HG03378 (cell line): ENCODE results near the gene LNPEP.
A peak's percentile ranks its signal among the peaks of the same experiment; 100 is the strongest.
"Not testable (repeated sequence)": the region's sequence is repeated elsewhere in the genome, so short reads cannot be mapped to it uniquely, and the experiment has no call there.

ENCODE experiments used
- ATAC-seq: cut with Tn5 transposase; IDR thresholded peaks from one replicate; pipeline ENCODE4 v1.9.1; 2021; ENCODE audit warnings: mild to moderate bottlenecking, moderate library complexity; ENCODE audit not compliant: unreplicated experiment

LNPEP gene

DNA sequence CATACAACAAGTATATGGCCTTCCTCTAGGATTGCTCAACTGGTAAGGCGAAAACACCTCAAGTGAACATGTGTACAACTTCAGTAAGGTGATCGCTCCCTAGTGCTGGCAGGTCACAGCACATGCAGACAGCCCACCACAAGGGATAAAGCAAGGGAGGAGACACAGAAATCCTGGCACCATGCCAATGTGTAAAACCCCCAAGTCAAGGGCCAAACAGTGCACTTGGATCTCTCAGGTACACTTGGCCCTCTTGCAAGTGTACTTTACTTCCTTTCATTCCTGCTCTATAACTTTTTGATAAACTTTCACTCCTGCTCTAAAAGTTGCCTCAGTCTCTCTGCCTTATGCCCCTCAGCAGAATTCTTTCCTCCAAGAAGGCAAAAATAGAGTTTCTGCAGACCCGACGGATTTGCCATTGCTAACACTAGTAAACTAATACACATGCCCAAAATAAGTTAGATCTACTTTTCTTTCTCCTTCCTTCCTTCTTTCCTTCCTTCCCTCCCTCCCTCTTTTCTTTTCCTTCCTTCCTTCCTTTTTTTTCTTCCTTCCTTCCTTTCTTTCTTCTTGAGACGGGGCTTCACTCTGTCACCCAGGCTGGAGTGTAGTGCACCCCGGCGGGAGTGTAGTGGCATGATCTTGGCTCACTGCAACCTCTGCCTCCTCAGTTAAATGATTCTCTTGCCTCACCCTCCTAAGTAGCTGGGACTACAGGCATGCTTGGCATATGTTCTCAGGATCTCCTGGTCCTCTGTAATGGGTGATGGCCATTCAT lies 6.8 kb upstream of the LNPEP start:
- ATAC-seq: no peak

DNA sequence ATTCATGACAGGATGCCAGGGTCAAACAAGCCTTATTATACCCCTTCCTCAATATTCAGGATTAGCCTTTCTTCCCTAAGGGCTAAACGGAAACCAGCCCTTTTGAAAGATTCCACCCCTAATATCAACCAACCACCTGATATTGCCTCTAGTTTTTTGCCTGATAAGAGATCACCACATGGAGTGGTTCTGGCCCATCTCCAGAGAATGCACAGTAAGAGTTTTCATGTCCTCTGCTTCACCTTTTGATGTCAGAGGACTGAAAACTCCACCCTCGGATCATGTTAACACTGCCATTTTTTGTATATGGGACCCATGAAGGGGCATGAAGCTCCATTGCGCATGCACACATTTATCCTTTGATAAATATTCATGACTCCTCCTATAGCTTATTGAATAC lies 5.8 kb upstream of the LNPEP start:
- ATAC-seq: no peak

DNA sequence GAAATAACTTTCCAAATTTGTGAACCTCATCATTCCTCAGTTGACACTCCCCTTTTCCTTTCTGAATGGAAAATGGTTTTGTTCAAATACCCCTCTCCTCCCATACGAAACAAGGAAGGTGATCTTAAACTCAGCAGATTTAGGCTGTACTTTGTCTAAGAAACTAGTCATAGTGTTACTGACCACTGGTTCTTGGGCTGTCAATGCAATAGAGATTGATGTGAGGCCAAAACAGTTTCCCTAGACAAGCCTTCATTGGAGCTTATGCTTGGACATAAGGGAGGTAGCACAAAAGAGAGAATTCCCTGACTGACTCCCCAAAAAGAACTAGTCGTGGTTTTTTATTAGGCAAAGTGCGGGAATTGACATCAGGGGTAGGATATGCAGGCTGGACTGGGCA lies 5.3 kb upstream of the LNPEP start:
- no peak for ATAC-seq

DNA sequence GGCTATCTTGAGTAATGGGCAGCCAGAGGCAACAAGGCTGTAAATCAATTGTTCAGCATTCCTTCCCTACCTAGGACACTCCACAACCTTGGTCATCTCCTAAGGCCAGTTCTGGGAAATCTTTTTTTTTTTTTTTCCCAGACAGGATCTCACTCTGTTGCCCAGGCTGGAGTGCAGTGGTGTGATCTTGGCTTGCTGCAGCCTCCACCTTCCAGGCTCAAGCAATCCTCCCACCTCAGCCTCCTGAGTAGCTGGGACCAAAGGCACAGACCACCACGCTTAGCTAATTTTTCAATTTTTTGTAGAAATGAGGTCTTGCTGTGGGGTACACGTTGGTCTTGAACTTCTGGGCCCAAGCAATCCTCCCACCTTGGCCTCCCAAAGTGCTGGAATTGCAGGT lies 4.8 kb upstream of the LNPEP start:
- not testable (repeated sequence) for ATAC-seq

DNA sequence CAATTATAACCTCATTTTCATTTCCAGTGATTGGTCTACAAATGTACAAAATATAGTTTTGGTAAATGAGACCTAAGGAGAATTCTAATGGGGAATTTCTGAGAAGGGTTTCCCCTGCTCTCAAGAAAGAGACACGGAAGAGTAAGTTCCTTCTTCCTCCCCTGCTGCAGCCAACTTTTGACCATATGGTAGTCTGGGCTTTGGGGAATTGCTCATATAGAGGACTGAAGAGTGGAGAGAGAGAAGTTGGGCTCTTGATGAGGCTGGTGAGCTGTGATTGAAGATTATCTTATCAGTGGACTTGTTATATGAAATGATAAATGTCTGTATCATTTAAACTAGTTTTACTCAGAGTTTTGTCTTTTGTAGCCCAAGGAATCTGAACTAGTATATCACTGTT lies 4.3 kb upstream of the LNPEP start:
- no peak for ATAC-seq

DNA sequence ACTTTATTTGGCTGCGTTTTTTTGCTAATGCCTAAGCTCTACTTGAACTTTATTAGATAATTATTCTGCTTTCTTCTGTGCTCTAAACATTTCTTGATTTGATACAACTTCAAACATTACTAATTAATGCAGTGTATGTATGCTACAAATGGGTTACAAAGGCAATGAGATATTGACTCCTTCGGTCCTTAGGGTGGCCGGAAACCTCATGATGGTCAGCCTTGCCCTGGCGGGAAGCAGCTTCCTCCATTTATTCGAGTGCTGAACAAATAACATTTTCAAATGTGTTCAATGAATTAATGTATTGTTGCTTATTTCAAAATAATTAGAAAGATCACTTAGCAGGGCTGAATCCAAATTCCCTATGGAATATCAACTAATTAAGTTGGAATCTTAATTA lies 3.9 kb upstream of the LNPEP start:
- ATAC-seq: no peak

DNA sequence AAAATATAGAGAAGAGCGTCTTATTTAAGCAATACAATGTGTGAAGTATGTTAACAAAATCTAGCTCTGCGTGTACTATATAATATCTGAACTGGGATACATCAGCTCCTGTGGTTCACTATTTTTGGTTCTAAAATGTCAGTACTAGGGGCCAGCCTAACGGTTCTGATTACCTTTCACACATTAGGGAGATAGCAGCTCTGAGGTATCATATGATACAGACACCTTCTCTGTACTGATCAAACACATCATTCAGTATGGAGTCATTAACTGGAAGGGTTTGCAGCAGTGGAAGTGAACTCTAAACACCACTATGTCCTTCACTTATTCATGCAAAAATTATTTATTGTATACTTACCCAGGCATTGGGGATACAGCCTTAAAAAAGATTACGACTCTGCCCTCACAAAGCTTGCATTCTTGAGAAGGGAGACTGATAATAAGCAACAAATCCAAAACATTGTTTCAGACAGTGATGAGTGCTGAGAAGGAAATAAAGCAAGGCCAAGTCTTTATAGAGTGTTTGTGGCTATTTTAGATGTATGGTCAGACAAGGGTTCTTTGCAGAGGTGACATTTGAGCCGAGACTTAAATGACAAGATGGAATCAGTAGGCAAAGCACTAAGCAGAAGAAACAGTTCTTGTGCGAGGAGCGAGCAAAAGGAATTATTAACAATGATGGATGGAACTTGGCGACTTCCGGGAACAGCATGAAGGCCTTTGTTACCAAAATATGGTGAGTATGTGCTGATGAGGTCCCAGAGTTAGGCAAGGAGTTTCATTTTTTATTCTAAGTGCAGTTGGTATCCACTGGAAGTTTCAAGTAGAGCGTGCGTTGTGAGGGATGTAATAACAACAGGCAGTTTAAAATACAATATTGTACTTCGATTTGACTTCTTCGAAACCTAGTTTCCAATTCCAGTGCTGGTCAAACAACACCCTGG lies 1.8 kb upstream of the LNPEP start:
- ATAC-seq: no peak

DNA sequence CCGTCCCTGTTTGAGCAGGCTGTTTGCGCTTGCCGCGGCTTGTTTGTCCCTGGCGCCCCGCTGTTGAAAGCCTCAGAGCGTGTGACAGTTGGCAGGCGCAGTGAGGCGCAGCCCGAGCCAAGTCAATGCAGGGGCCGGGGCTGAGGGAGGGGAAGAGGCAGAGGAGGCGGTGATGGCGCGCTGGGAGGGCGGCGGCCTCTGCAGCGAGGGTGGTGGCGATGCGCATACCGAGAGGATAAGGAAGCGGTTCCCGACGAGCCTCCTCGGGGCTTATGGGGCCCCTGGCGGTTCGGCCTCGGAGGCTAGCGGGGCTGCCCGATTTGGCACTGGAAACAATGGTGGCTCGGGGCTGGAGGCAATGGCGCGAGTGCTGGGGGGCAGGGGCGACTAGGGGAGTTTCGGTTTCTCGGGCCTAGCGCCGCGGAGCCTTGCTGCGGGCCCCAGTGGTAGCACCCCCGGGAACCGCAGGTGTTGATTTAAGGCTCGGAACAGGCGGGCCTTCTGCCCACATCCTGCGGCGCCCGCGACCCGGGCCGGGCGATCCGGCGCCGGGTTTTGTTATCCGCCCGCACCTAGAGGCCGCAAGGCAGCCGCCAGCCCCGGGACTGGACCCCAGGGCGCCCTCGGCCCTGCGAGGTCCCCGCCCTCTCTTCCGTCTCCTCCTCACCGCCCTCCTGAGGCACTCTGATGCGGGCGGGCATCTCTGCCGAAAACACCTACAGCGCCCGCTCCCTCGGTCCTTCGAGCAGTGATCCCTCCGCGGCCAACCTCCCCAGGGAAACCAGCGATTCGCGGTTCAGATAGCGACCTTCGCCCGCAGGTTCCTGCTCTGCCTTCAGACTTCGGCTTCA lies 947 bp upstream of the LNPEP start:
- ATAC-seq: peak; percentile 59

DNA sequence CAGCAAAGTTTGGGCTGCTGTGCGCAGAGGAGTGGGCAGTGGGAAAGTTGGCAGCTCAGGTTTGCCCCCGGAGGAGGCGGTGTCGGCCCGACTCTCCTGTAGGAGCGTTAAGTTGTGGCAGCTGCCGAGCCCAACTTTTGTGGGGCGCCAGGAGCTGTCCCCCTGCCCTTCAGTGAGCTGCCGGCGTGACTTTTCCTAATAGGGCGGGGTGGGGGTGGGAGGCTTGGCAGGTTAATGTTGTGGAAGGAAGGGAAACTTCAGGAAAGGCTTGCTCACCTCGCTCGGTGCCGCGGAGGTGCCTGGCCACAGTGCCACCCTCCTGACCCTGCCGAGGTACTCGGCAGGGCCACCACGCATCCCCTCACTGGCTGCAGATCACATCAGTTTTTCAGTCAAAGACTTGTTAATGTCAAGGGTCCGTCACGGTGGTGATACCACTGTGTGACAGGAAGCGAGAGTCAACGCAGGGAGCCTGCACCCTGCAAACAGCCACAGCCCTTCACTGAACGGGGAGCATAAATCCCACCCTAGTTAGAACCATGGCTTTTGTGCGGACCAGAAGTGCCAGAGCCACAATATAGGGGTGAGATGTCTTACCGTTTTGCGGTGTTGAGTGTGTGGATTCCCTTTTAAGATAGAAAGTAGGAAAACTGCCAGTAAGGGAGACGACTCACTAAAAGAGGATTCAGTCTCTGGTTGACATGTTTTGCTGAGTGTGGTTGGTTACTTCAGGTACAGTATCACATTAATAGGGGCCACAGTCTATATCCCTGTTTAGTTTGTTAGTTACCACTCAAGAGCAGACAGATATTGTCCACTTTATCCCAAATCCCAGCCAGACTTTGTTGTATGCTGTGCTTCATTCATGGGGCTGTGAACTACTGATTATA lies 796 bp downstream of the LNPEP start:
- peak; percentile 32 for ATAC-seq

DNA sequence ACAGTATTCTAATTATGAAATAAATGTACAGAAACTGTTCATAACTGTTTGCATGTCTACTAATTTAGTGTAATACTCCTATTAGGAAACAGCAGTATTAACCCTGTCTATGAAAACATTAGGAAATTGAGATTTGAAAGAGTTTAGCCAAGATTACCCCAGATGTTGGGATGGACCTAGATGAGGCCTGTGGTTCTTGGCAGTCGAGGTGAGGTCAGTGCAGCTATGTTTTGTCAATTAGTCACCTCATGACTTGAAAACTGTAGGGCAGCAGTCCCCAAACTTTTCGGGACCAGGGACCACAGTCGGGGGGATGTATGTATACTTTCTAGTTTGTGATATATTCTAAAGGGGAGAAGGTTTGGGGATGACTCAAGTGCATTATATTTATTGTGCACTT lies 4.7 kb downstream of the LNPEP start:
- ATAC-seq: no peak

DNA sequence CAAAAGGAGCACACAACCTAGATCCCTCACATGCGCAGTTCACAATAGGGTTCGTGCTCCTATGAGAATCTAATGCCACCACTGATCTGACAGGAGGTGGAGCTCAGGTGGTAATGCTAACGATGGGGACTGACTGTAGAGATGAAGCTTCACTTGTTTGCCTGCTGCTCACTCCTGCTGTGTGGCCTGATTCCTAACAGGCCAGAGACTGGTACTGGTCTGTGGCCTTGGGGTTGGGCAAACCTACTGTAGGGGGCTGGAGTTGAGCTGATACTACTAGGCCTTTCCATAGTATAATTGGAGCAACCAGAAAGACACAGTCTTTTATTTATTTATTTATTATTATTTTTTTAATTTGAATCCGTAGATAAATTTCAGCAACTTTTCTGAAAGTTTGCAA lies 5.3 kb downstream of the LNPEP start:
- no peak for ATAC-seq

DNA sequence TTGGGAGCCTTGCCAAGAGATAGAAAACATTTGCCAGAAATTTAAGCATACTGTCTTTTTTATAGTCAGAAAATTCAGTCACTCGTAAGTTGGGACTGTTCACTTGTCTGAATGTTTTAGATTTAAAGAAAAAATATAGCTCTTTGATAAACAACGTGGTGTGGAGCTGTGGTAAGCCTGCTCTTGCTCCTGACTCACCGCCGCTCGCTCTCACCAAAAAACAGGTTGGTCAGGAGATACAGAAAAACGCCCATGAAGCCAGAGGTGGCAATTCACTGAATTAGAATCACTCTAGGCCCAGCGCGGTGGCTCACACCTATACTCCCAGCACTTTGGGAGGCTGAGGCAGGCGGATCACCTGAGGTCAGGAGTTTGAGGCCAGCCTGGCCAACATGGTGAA lies 6.2 kb downstream of the LNPEP start:
- ATAC-seq: no peak

DNA sequence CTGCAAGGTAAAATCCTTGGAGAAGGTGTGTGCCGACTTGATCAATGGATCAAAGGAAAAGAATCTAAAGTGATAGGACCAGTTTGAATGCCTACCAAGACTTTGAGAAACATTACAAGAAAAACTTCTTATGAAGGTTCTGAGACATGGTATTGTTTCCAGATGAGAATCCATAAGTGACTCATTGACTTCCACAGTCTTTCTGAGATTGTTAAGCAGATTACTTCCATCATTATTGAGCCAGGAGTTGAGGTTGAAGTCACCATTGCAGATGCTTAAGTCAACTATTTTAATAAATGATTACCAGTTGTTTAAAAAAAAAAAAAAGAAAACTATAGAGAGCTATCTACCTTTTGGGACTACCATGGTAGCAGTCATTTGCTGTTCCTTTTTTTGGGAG lies 7.0 kb downstream of the LNPEP start:
- ATAC-seq: no peak

DNA sequence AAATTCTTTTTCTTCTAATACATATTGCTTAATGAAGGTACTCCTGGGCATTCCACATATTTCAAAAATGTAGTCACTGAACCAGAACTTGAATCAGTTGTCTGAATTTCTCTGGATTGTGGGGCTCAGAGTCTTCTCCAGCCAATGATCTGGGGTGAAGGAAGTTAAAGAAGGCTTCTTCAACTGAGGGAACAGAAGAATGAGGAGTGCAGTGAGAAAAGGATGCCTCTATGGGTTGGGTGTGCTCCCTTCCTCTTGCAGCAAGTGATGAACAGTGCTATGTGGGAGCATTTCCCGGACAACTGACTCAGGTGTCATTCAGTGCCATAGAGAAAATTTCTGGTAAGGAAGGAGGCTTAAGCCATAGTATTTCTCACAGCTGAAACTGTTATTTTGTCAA lies 7.9 kb downstream of the LNPEP start:
- ATAC-seq: no peak

DNA sequence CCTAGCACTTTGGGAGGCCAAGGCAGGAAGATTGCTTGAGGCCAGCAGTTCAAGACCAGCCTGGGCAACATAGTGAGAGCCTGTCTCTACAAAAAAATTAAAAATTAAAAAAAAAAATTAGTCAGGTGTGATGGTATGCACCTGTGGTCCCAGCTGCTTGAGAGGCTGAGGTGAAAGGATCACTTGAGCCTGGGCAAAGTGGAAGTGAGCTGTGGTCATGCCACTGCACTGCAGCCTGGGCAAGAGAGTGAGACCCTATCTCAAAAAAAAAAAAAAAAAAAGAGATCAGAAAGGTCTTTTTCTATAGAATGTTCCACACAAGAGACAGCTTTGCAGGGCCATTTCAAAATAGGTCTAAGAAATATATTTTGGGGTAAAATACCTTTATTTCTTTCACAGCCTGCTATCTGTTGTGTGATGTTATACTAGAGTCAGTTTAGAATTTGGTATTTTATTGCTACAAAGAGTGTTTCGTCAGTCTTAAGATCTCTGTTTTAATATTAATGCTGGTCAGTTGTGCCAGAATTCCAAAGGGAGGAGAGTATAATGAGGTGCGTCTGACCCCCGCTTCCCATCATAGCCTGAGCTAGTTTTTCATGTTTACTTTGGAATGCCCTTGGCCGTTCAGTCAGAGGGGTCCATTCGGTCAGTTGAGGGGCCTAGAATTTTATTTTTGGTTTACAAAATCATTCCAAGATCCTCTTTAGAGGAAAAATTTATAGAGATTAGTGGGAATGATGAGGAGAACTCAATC lies 9.4 kb downstream of the LNPEP start:
- ATAC-seq: no peak

DNA sequence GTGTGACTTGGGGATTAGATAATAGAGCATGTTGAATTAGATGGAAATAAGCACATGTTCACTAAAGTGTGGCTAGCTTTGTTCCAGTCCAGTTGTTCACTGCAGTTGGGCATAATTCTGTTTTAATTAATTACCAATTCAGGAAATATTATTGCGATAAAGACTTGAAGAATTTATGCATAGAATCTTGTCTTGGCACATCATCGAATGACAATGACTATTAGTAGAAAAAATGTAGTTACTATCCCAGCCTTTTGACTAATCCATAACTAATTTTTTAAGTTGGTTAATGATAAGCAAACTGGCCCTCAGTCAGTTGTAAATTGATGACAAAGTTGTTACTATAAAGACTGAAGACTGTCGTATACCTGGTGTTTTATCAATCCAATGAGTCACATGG lies 10.5 kb downstream of the LNPEP start:
- no peak for ATAC-seq

DNA sequence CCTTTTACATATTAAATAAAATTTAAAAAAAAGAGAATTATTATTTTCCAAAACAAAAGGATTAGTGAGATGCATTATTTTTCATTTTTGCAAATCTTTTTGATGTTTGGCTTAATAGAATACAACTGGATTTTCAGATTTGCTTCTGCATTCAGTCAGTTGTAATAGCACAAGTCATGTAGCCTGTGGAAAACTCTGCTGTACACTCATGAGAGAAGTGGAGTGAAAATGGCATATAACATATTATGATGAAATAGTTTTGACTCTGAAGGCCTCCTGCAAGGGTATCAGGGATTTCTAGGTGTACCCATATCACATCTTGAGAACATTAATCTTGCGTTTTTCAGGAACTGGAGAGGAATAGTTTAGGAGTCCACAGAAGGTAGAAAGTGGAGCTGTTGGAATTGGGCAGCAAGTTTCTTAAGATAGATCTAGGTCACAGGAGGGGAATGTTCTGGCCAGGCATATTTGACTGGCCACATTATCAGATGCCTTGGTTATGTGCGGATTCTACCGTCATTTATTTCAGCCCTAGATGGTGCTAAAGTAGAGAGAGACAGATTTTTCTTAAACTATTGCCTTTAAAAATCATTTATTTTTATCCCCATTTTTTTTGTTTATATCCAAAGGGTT lies 16.4 kb downstream of the LNPEP start:
- no peak for ATAC-seq

DNA sequence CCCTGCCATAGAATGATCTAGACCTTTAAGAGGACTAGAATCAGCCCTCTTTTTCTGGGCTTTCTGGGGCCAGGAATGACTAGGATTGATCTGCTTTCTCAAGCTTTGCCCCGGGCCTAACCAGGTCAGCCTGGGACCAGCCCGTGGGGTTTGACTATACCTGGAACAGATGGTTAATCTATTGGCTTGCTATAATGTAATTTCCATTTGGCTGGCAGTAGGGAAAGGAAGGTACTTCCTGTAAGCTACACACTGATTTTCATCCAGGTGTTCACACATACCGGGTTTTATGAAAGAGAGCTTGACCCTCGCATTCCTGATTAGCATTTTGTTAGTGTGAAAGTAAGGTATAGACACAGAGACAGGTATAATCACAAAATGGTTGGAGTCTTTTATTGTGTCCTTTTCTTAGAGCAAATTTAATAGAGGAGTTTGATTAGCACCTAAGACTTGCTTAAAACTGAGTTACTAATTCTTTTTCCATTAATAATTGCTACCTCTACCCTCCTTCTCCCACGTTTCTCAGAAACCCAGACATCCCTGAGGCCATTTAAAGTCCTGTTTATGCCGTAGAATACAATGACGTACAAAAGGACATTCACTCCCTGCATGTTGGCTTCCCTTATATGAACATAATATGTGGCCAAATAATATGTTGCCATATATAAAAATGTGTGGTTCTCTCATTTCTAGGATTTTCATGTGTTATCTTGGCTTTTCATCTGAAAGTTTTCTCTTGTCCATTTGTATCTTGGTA lies 17.3 kb downstream of the LNPEP start:
- no peak for ATAC-seq
